Spleen (tissue), 11 donors: ENCODE measurements around the gene AADACL3. TPM values are rescaled to one million over a fixed set of nuclear protein-coding genes. Genes with fewer than 3 reads are reported as not detected.

Source experiments
- DNase-seq: peaks from one replicate; pipeline ENCODE4 v3.0.0-alpha.2; 2020
- H3K27ac ChIP-seq, 8 donors: fragments of 200-600 bp; sonication (generic) in 7 of 8; 1 replicate in 4 of 8; 2 replicates in 4 of 8; pipeline versions ENCODE4 v1.5.0 to v1.8.0; 2016 to 2021; ENCODE audit warnings: inconsistent platforms in 4 of 8, mild to moderate bottlenecking in 4 of 8, moderate library complexity in 1 of 8
- H3K27me3 ChIP-seq, 7 donors: fragments of 200-600 bp; sonication (generic) in 6 of 7; replicated peaks in 1 of 7; 1 replicate in 4 of 7; 2 replicates in 3 of 7; pipeline versions ENCODE4 v1.5.0 to v1.8.0; 2016 to 2021; ENCODE audit warnings: inconsistent platforms in 3 of 7, mild to moderate bottlenecking in 1 of 7
- H3K36me3 ChIP-seq, 6 donors: fragments of 200-600 bp; sonication (generic) in 5 of 6; 1 replicate in 4 of 6; 2 replicates in 2 of 6; pipeline versions ENCODE4 v1.5.0 to v1.8.0; 2016 to 2021; ENCODE audit warnings: inconsistent platforms in 2 of 6
- H3K4me1 ChIP-seq, 6 donors: fragments of 200-600 bp; sonication (generic) in 5 of 6; 1 replicate in 3 of 6; 2 replicates in 3 of 6; pipeline versions ENCODE4 v1.5.0 to v1.8.0; 2016 to 2021; ENCODE audit warnings: inconsistent platforms in 3 of 6
- H3K4me3 ChIP-seq, 8 donors: fragments of 200-600 bp; sonication (generic) in 7 of 8; 1 replicate in 4 of 8; 2 replicates in 4 of 8; pipeline versions ENCODE4 v1.5.0 to v1.8.0; 2016 to 2021; ENCODE audit warnings: inconsistent platforms in 4 of 8, mild to moderate bottlenecking in 4 of 8, moderate library complexity in 2 of 8
- H3K9me3 ChIP-seq, 8 donors: fragments of 200-600 bp; sonication (generic) in 7 of 8; 1 replicate in 4 of 8; 2 replicates in 4 of 8; pipeline versions ENCODE4 v1.5.0 to v1.8.0; 2016 to 2021; ENCODE audit warnings: inconsistent platforms in 4 of 8
- POLR2A ChIP-seq, 3 donors: fragments of 450-650 bp; IDR thresholded peaks; one replicate each; pipeline ENCODE4 v1.5.1; 2017; ENCODE audit warnings: antibody characterized with exemption in 3 of 3, mild to moderate bottlenecking in 1 of 3
- POLR2AphosphoS5 ChIP-seq, 3 donors: sonication (generic); formaldehyde crosslinking; IDR thresholded peaks; one replicate each; pipeline ENCODE4 v1.5.1; 2017; ENCODE audit warnings: antibody characterized with exemption in 3 of 3
- WGBS, 5 donors: extraction: QIAGEN DNeasy Blood & Tissue Kit in 3 of 5; methylation state at CpG; one replicate each; pipeline versions ENCODE4 v1.1.5 to v1.1.7; 2013 to 2018; 5-methylcytosine and 5-hydroxymethylcytosine counted together
- intact Hi-C: fragments of 100-400 bp; cut with DNase I; formaldehyde crosslinking; loops from one replicate; pipeline ENCODE4 v1.15.0; 2023; ENCODE audit warnings: low total_unique reads
- polyA plus RNA-seq, 3 donors: library from polyadenylated mRNA; stranded (reverse); fragments of 200-250 nt; gene quantifications; one replicate each; pipeline ENCODE4 v1.2.1, GENCODE V29; 2013
- total RNA-seq, 7 donors: library from RNA; depleted of rRNA in 3 of 7; stranded (reverse); fragments of >200 nt in 3 of 7; fragmentation: NEBNext Ultra II Directional in 4 of 7; extraction: Animal tissue kit (Norgen Biotek cat#: 25700) in 4 of 7; gene quantifications; one replicate each; pipeline versions ENCODE4 v1.1.0 to v1.2.1, GENCODE V29; 2016 to 2021
- TF ChIP-seq, protein P1 (sequence below), 11 experiments: fragments of 200-600 bp in 7 of 11; fragments of 450-650 bp in 4 of 11; sonication (generic) in 4 of 11; IDR thresholded peaks in 8 of 11; conservative IDR thresholded peaks in 3 of 11; 1 replicate in 7 of 11; 2 replicates in 4 of 11; pipeline versions ENCODE4 v1.4.0 to v1.8.0; 2016 to 2021; ENCODE audit warnings: antibody characterized with exemption in 11 of 11, inconsistent platforms in 4 of 11, mild to moderate bottlenecking in 1 of 11
- donor health status: healthy with polysubstance abuse.
- donor health status: DM: no; HTN: no; CAD: no; lungs with moderate emphysema.
- donor health status: DM: no; HTN: no; CAD: no.
- donor health status: Bipolar disorder and iron deficiency.
- donor health status: healthy.
- donor health status: DM: no; HTN: no; CAD: no.
- donor health status: DM: yes; HTN: yes; CAD: no.

AADACL3 gene
- total and polyA plus RNA-seq, 10 donors, result not detected

DNA sequence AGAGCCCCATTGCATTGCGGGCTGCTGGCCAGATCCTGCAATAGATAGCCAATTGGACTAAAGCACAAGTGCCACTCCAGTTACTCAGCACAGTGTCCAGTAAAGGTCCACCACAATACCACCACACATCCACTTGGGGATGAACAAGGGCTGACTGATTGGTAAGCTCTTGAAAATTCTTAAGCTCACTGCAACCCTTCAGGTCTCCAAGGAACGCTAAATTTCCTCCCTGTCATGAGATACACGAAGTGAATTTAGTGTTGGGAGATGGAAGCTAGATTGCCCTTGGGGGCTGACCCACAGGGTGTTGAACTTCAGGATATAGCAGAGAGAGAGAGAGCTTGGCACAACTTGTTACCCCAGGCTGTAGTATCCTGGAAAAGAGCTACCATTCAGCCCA is 9.8 kb upstream of the AADACL3 start:
- H3K4me1 ChIP-seq, result no peaks in the 10 kb centered on the region
- peaks cover 0 to 20% (median 0%) of the 10 kb centered on the region in 7 donors for H3K27me3 ChIP-seq
- intact Hi-C loops, result no loop called here
- DNase-seq, result no peak
- H3K4me3 ChIP-seq, result no peak overlapping the region
- no peaks in the 10 kb centered on the region for H3K36me3 ChIP-seq
- peaks cover 0 to 34% (median 25%) of the 10 kb centered on the region in 8 donors for H3K9me3 ChIP-seq
- H3K27ac ChIP-seq, result no peak overlapping the region
- WGBS, 5 donors, result 80 to 90% (median 89%) methylated on average over 3 of the region's 3 CpGs
- TF ChIP-seq POLR2AphosphoS5 (IDR thresholded peaks at IDR 0.05), result no peak
- TF ChIP-seq, protein P1, sequence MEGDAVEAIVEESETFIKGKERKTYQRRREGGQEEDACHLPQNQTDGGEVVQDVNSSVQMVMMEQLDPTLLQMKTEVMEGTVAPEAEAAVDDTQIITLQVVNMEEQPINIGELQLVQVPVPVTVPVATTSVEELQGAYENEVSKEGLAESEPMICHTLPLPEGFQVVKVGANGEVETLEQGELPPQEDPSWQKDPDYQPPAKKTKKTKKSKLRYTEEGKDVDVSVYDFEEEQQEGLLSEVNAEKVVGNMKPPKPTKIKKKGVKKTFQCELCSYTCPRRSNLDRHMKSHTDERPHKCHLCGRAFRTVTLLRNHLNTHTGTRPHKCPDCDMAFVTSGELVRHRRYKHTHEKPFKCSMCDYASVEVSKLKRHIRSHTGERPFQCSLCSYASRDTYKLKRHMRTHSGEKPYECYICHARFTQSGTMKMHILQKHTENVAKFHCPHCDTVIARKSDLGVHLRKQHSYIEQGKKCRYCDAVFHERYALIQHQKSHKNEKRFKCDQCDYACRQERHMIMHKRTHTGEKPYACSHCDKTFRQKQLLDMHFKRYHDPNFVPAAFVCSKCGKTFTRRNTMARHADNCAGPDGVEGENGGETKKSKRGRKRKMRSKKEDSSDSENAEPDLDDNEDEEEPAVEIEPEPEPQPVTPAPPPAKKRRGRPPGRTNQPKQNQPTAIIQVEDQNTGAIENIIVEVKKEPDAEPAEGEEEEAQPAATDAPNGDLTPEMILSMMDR (IDR thresholded peaks at IDR 0.05 in 8 of 11, conservative IDR thresholded peaks at IDR 0.05 in 3 of 11), result no peak
- no peak for TF ChIP-seq POLR2A (IDR thresholded peaks at IDR 0.05)

DNA sequence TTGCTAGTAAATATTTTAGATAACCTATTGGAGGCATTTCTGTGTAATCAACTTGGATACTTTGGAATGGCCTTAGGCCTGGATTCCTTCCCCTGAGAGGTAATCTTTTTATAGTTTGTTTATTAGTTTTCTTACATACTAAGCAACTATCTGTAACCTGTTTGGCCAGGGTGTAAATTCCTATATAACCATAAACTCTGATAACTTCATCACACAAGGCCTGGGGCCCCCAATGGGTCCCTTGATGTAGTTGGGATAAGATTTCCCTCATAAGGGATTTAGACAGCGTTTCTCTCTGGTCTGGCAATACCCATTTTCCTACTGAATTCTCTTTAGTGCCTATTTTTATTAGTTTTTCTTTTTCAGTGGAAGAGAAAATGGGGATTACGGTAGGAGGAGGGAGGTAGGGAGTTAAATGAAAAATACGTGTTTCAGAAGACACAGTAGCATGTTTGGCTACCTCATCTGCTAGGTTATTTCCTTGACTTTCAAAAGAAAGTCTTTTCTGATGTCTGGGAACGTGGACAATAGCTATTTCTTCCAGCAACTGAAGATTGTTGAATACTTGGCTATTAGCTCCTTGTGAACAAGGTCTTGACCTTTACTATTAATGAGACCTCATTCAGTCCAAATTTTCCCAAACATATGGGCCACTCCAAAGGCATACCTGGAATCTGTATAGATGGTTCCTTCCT is 7.4 kb upstream of the AADACL3 start:
- no peak overlapping the region for H3K4me3 ChIP-seq
- 62 to 77% (median 68%) methylated on average over 4 of the region's 4 CpGs for WGBS, 5 donors
- peak overlapping the region in 3 of 8 donors; percentile 28 to 57 (median 47) for H3K27ac ChIP-seq
- H3K27me3 ChIP-seq, result peaks cover 0 to 27% (median 0%) of the 10 kb centered on the region in 7 donors
- H3K9me3 ChIP-seq, result peaks cover 0 to 20% (median 14%) of the 10 kb centered on the region in 8 donors
- TF ChIP-seq, protein P1 (IDR thresholded peaks at IDR 0.05 in 8 of 11, conservative IDR thresholded peaks at IDR 0.05 in 3 of 11), result no peak
- no peak for TF ChIP-seq POLR2A (IDR thresholded peaks at IDR 0.05)
- TF ChIP-seq POLR2AphosphoS5 (IDR thresholded peaks at IDR 0.05), result no peak
- H3K36me3 ChIP-seq, result no peaks in the 10 kb centered on the region
- no peak for DNase-seq
- no peaks in the 10 kb centered on the region for H3K4me1 ChIP-seq
- intact Hi-C loops, result no loop called here

DNA sequence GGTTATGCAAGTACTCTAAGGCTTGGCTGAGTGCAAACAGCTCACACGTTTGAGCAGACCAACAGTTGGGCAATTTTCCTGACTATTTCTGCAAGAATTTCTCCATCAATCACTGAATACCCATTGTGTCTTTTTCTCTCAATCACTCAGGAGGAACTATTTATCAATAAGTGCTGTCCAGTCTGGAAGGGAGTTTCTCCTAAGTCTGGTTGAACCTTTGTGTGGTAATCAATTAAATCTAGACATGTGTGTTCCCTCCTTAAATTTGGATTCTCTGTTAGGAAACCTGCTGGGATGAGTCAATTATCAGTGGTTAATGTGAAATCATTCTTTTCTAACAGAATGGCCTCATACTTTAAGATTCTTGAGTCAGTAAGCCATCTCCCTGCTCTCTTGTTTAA is 6.8 kb upstream of the AADACL3 start:
- Histone ChIP-seq H3K9me3 (peaks cover 0 to 15% (median 8%) of the 10 kb centered on the region in 8 donors), H3K4me3 (no peak overlapping the region), H3K4me1 (no peaks in the 10 kb centered on the region), H3K27ac (peak overlapping the region in 4 of 8 donors; percentile 22 to 57 (median 38)), H3K27me3 (peaks cover 0 to 30% (median 0%) of the 10 kb centered on the region in 7 donors), H3K36me3 (no peaks in the 10 kb centered on the region)
- 19 to 45% (median 29%) methylated on average over 1 of the region's 1 CpG for WGBS, 5 donors
- TF ChIP-seq, protein P1 (IDR thresholded peaks at IDR 0.05 in 8 of 11, conservative IDR thresholded peaks at IDR 0.05 in 3 of 11), result no peak
- TF ChIP-seq POLR2AphosphoS5 (IDR thresholded peaks at IDR 0.05) (no peak), POLR2A (IDR thresholded peaks at IDR 0.05) (no peak)
- intact Hi-C loops, result no loop called here
- no peak for DNase-seq

DNA sequence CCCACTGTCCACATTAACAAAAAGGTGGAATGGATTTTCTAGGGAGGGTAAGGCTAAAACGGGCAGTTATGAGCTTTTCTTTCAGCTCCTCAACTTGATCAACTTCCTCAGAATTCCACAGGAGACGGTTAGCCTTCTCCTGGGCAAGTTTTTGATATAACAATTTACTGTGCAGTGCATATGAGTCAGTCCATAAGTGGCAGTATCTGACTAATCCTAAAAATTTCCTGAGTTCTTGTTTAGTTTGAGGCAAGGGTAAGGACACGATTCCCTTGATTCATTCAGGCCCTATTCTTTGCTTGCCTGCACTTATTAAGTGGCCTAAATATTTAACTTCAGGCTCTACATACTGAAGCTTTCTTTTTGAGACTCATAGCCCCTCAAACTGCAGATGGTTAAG is 6.2 kb upstream of the AADACL3 start:
- Histone ChIP-seq H3K9me3 (peaks cover 0 to 9% (median 2%) of the 10 kb centered on the region in 8 donors), H3K27me3 (peaks cover 0 to 32% (median 0%) of the 10 kb centered on the region in 7 donors), H3K4me3 (no peak overlapping the region), H3K36me3 (no peaks in the 10 kb centered on the region), H3K27ac (peak overlapping the region in 4 of 8 donors; percentile 22 to 57 (median 38)), H3K4me1 (no peaks in the 10 kb centered on the region)
- no peak for DNase-seq
- intact Hi-C loops, result no loop called here
- 56 to 72% (median 70%) methylated on average over 3 of the region's 3 CpGs for WGBS, 5 donors
- TF ChIP-seq, protein P1 (IDR thresholded peaks at IDR 0.05 in 8 of 11, conservative IDR thresholded peaks at IDR 0.05 in 3 of 11), result no peak
- TF ChIP-seq POLR2AphosphoS5 (IDR thresholded peaks at IDR 0.05), result no peak
- no peak for TF ChIP-seq POLR2A (IDR thresholded peaks at IDR 0.05)
